ENCODE results near the gene NRIP1.

NRIP1 gene

GRCh38 chr21:15063814-15064575 lies 805 bp downstream of the NRIP1 start:
- no peak for DNase-seq

- DNase-seq = no peak
These were observed 1.6 kb downstream of the NRIP1 start for GRCh38 chr21:15063081-15063813.

DNA sequence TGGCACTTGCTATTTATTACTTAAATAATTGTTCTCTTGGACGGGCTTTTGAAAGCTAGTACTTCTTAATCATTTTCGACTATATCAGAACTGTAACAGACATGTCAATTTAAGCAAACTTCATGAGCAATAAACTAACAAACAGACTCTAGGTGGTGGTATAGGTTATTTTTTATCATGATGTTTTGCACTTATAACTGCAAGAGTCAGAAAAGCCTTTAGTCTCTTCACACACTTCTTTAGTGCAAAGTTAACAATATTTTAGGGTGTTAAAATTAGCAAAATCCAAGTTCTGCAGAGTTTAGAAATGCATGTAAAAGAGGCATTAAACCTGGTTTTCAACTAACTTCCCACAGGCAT lies 2.2 kb downstream of the NRIP1 start:
- no peak for DNase-seq

DNA sequence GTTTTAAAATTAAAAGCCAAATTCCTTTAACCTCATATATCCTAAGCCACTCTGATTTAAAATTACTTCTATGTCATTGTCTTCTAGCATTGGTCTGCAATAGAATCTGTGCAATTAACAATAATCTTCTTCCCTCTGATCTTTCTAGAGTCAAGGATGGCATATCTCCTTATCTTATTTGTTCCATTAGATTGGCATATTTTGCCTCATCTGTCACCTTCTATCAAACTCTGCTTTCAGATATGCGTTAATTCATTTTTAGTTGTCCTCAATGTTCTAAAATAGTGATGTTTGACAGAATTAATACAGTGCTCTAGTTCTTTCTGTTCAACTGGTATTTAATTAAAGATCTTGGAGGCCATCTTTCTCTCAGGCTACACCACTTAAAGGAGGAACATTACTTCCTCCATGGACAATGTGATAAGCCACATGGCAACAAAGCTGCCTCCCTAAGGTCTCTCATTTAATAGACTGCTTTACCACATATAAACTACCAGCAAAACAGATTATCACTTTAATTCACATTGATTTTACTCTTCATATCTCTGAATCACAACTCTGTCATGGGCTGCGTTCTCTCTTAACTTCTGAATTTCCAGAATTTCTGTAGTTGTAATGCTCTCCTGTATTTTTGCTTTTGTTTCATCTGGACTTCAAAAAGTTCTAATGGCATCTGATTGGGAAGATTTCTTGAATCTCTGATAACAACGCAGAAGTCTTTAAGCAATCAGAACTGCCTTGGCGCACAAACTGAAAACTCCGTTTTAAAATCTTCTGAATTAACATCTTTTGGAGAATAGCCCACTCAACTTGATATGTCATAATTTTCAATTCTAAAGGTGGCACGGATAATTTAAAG lies 2.8 kb downstream of the NRIP1 start:
- no peak for DNase-seq

GRCh38 chr21:15061279-15061678 lies 3.5 kb downstream of the NRIP1 start:
- DNase-seq = no peak

DNA sequence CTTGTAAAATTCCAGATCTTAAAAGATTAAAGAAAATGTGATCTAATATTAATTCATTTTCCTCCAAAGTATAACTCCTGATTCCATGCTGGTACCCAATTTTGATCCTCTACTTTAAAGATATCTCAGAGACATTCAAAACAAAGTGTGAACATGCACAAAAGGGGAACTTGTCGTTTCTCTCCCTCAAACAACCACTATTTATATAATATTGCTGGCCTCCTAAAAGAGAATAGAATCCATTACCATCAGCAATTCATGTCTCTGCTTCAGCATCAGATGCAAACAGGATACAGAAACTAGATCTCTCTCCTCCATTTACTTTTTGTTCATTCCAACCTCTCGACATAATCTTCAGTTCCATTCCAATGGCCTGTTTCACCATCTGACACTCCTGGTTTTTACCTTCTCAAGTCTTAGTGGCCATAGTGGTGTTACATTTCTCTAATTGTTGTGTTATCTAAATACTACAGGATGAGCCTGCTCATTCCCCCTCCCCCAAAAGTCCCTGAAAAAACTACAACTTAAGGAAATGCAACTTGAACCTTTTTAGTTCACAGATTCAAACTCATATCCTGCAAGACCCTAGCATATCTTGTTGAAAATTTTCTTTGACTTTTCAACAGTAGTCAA lies 4.1 kb downstream of the NRIP1 start:
- no peak for DNase-seq

DNA sequence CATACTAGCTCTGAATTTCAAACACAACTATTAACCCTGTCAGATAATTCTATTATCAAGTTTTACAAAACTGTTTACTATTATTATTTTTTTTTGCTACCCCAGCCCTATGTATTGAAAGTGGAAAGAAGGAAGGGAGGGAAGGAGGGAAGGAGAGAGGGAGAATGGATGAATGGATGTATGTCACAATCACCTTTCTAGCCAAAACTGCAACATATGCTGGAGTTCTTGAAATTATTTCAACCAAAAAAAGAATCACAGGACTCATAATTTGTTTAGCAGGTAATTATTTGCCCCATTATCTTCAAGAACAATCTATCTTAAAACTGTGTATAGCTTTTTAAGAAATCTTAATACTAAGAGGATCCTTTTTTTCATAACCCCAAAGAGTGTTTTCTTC lies 5.4 kb downstream of the NRIP1 start:
- DNase-seq = no peak

DNA sequence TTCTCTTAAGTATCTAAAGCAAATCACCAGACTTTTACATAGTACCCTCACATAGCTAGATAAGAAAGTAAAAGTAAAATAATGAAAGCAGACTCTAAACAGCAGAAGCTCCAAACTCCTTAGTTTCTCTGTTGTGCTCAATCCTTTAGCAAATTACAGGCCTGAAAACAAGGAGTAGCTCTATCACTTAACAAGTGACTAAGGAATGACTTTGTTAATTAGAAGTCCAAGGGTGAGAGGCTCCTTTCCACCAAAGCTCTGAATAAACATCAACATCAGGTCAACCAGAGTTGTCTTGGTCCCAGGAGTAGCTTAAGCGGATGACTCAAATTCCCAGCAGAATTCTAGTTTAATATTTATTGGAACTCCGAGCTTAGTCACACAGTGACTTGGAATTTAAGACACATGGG lies 5.9 kb downstream of the NRIP1 start:
- no peak for DNase-seq

DNA sequence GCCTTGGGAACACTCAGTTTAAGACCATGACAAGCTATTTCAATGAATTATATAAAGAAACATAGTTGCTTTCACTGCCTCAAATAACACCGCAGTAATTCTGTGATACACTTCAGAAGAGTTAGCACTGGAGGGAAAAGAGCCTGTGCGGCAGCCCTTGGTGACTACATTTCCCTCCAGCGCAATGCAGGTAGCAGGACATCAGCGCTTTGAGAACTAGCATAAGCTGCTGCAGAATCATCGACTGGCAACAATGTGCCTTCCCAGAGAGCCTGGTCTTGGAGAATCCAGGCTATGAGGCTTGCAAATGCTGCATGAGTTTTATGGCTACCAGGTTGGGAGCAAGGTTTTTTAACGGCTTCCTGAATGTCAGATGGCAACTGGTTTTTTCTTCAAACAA lies 7.5 kb downstream of the NRIP1 start:
- DNase-seq = no peak

DNA sequence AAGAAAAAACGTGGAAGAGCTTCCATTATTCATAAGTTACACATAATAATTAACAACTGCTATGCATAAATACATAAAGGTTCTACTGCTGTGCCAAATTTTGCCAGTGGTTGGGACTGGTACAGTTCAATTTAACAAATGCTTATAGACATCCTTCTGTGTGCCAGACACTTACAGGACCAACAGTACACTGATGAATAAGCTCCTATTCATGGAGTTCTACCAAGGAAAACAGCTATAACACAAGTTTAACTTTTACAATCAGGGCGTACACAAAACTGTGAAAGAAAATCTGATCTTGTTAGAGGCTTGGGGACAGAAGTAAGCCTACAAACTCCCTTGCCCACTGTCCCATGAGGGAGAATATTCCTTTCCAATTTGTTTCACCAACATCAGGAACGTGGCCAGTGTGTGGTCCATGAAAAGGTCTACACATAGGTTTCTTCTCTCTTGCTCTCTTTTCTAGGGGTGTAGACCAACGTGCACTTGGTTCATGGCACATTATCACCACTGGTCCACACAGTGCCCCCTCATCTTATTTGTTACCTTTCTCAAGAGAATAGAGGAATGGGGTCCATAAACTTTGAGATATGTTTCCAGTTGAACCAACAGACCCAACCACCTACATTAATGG lies 10.1 kb downstream of the NRIP1 start:
- DNase-seq = no peak

DNA sequence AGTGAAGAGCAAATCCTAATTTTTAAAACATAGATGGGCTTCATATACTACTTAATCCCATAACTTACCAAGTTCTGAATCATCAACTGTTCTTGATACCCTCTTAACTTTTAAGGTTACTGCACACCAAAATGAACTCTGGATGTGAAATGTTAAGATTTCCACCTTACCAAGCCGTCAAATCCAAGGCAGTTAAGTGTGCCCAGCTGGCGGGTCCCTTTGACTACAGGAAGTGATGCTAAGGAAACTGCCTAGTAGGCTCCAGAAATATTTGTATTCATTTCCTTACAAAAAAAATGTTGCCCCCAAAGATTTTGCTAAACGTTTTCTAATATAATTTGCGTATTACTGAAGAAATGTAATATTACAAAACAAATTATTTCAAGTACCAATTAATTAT lies 10.7 kb downstream of the NRIP1 start:
- no peak for DNase-seq

GRCh38 chr21:15053500-15053899 lies 11.3 kb downstream of the NRIP1 start:
- no peak for DNase-seq

DNA sequence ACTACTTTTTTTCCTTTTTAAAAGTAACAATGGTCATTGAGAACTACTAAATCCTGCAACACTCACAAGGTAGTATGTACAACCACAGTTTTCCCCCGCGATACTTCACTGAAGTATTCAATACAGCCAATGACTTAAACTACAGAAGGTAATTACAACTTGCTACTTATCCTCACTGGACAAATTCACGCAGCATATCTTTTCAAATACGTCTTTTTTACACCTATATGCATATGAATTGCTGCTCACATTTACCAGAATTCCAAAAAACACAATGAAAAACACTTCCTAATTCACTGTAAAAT lies 12.4 kb downstream of the NRIP1 start:
- no peak for DNase-seq

GRCh38 chr21:15051644-15052458 lies 12.9 kb downstream of the NRIP1 start:
- DNase-seq = no peak

DNA sequence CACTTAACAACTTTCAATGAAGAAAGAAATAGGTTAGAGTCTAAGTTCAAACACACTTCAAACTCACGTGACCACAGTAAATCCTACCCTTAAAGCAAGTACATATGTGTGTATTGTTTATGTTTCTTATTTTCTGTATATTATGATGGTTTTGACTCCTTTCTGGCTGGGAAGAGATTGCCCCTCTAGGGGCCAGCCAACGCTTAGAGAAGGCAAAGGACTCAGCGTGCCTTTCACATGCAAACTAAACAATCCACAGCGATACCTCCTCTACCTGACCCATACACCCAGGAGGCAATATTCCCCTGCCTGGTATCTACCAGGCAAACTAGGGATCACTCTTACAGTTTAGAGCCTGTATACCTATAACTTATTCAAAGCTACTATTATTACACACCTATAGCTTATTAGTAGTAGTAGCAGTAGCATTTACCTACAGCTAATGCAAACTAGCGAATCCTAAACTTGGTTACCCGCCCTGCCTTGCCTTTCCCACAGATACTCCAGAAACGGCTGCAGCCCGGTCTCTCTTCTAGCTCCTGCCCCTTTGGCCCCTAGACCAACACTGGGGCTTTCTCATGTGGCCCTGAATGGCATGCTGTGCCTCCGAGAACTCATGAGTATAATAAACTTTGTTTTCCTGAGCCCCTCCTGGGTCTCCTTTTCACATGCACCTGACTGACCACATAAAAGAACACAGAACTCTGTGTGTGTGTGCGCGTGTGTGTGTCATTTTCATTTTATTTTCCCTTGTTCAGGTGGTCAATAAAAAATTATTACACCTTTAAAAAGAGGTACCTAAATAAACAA lies 14.0 kb downstream of the NRIP1 start:
- no peak for DNase-seq

DNA sequence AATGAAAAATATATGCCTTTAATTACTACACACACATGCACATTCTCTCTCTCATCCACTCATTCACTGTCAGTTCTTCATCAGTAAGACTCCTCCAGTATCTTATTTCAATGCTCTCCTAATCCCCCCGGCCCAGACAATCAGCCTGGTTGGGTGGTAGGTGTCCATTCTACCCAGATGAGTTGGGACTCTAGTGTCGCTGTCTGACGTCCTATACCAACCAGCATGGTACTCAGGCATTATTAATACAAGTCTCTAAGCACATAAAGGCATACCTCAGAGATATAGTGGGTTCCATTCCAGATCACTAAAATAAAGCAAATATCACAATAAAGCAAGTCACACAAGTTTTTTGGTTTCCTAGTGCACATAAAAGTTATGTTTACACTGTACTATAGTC lies 19.8 kb downstream of the NRIP1 start:
- DNase-seq = no peak

DNA sequence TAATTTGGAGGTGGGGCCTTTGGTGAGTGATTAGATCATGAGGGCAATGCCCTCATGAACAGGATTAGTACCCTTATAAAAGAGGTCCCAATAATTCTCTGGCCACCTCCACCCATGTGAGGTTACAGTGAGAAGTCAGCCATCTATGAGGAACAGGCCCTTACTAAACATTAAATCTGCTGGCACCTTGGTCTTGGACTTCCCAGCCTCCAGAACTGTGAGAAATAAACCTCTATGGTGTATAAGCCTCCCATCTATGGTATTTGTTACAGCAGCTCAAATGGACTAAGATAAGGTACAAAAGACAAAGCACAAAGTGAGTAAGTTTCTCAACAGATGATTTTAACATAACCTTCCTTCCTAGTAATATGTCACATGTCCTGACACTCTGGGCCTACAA lies 22.3 kb downstream of the NRIP1 start:
- DNase-seq = no peak

DNA sequence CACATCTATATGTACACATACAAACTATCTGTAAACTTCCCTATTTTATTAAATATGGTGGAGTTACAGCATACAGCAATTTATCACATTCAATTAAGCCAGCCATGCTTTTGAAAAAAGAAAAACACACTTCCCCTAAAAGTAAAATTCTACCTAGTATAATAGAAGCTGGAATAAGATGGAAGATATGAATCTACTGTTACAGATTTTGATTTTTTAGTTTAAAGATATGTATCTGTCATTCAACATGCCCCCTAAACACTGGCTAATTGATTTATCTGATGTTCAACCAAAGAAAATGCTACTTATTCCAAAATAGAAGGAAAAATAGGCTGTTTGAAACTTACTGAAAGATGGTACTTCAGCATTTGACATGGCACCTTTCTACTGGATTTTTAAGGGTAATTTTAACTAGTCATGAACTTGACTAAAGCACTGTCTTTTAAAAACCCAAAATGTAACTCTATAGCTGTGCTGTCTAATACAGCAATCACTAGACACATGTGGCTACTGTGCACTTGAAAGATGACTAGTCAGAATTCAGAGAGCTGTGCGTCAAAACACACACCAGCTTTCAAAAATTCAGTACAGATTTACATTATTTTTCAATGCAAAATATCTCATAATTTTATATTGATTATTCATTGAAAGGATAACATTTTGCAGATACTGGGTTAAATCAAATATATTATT lies 25.0 kb downstream of the NRIP1 start:
- no peak for DNase-seq

DNA sequence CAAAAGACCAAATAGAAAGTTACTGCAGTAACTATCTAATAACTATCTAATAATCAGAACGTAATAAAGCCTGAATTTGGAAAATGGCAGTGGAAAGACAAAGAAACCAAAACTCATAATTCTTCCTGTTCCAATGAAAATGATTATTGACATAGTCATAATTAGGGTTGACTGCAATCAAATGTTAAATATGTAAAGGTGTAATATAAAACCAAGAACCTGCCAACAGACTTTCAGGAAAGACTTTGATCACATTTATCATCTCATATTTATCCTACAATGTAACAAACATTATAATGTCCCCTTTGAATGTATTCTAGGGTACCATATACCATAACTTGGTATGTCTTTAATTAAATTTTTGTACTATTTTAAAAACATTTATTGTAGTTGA lies 26.9 kb downstream of the NRIP1 start:
- no peak for DNase-seq

DNA sequence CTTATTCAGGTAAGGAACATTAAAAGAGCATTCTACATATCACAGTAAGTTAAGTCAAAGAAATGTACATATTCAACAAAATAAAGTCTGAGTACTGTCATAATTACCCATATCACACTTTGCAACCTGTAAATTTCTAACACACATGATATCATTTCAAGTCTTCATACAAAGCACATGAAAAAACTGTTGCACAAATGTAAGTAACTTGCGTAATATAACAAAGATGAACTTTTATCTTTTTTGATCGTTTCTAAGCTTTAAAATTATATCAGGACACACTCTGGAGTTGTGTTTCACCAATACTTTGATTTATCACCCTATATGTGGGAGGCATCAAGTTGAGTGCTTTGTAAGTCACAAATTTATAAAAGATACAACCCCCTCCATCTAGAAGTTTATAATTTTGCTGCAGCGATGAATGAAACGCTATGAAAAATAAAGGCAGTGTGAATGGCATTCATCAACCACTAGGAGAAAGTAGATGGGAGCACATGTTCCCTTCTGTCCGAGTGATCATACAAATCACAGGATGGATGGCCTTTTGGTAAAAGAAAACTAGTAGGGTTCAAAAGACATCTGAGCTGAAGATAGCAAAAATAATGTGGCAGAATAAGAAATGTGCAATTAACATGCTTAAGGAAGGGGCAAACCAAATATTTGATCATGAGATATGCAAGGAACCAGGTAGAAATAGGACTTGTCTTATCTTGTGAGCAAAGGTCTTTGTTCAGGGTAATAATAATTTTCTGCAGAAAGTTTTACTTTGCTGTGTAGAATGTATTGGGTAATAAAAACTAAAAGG lies 27.5 kb downstream of the NRIP1 start:
- no peak for DNase-seq

Data from activated gamma-delta T cell treated with Interleukin-2 at 50 U/mL for 16 hours (primary cell).